WI38 (cell line): ENCODE data around the gene LZTS3.

ENCODE experiments used
- H3K4me3 ChIP-seq: 2 replicates; pipeline ENCODE4 v1.5.1; 2011; ENCODE audit warnings: low read depth, mild to moderate bottlenecking, control low read depth, low read length
- TF ChIP-seq, protein P1 (sequence below): IDR thresholded peaks from 2 replicates; pipeline ENCODE4 v1.5.1; 2012; ENCODE audit warnings: low read depth, mild to moderate bottlenecking, control low read depth, low read length

Gene LZTS3

DNA sequence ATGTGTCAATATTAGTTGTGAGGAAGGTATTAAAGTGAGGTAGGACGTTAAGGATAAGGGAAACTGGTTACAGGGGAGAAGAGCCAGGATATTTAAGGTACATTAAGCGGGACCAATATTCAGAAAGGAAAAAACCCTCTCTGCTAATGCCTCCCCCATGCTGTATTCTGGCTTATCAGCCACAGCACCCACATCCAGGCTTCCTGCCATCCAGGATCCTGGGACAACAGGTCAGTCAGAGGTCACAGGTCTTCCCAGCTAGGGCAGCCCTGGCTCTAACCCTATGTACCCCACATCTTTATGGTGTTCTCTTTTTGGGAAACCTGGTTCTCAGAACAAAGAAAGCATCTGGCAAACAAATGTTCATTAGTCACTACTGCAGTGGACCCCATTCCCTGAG, 25.9 kb upstream of the LZTS3 start:
- H3K4me3 ChIP-seq: no peak overlapping the region
- TF ChIP-seq, protein P1, sequence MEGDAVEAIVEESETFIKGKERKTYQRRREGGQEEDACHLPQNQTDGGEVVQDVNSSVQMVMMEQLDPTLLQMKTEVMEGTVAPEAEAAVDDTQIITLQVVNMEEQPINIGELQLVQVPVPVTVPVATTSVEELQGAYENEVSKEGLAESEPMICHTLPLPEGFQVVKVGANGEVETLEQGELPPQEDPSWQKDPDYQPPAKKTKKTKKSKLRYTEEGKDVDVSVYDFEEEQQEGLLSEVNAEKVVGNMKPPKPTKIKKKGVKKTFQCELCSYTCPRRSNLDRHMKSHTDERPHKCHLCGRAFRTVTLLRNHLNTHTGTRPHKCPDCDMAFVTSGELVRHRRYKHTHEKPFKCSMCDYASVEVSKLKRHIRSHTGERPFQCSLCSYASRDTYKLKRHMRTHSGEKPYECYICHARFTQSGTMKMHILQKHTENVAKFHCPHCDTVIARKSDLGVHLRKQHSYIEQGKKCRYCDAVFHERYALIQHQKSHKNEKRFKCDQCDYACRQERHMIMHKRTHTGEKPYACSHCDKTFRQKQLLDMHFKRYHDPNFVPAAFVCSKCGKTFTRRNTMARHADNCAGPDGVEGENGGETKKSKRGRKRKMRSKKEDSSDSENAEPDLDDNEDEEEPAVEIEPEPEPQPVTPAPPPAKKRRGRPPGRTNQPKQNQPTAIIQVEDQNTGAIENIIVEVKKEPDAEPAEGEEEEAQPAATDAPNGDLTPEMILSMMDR: no peak

DNA sequence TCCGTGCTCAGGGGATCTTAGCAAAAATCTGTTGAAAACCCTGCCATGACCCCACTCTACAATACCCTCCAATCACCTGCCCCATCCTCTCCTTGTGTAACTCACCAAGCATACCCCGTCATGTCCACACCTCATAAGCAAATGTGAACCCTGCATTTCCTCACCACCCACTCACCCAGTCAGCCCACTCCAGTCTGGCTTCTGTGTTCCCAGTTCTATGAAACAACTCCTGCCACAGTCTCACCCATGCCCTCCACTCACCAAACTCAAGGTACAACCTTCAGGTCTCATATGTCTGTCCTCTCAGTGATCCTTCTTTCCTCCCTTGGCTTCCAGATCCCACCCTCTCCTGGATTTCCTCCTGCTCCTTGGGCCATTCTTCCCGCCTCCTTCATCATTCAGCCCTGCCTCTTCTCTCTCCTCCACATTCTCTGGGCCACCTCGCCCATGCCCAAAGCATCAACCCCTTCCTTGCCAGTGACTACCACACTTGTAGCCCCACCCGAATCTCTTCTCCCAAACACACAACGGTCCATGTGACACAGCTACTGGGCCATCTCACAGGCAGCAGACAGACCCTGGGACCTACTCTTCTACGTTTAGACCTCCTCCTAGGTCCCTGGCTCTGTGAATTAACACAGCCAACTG, 22.4 kb upstream of the LZTS3 start:
- TF ChIP-seq, protein P1: no peak

DNA sequence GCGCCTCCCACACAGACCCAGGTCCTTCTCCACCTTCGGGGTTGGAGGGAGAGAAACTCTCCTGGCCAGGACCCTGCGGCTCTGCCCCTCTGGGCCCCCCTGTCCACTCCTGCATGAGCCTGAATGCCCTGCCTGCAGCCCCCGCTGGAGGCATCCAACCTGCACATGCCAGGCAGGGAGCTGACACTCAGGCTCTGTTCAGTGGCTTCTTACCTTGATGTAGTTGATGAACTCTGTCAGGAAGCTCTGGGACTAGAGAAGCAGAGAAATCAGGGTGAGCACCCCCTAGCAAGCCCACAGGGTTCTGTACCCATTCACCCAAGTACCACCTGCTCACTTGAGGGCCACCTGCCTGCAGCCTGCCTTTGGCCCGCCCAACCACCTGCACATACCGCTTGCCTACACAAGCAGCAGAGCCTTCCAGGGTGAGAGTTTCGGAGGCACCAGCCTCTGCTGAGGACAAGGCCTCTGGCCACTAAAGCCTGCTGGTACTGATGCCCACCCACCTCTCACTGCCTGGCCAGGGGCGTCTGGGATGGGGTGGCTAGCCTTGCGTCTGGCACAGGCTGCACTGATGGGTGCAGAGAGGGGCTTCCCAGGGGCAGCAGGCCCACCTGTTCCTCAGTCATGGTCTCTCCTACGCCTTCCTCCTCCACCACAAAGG, 21.4 kb upstream of the LZTS3 start:
- H3K4me3 ChIP-seq: no peak overlapping the region
- TF ChIP-seq, protein P1: no peak

More for the DNA sequence above, 22.4 kb upstream of the LZTS3 start:
- H3K4me3 ChIP-seq: no peak overlapping the region

GRCh38 chr20:3193806-3194616, 20.7 kb upstream of the LZTS3 start:
- TF ChIP-seq, protein P1: no peak
- no peak overlapping the region for H3K4me3 ChIP-seq

- TF ChIP-seq, protein P1: no peak
- H3K4me3 ChIP-seq: no peak overlapping the region
These were observed 19.1 kb upstream of the LZTS3 start for GRCh38 chr20:3192226-3193015.

- H3K4me3 ChIP-seq: no peak overlapping the region
- TF ChIP-seq, protein P1: no peak
These were observed 17.3 kb upstream of the LZTS3 start for GRCh38 chr20:3190681-3191111.
